ENCODE data around the gene CEP76.
"Not testable (repeated sequence)": the region's sequence is repeated elsewhere in the genome, so short reads cannot be mapped to it uniquely, and the experiment has no call there.

Gene CEP76

GRCh38 chr18:12628706-12629702, 73.5 kb downstream of the CEP76 start:
- in situ Hi-C loops (cut with HindIII; ENCODE audit: low pct_ligation_motif_present, low sequenced_read_pairs): no loop called here
- peak; percentile 65 for DNase-seq
- peak overlapping the region; percentile 90 for H3K27ac ChIP-seq
- H3K36me3 ChIP-seq (replicated peaks): no peaks in the 10 kb centered on the region
- H3K4me3 ChIP-seq (ENCODE audit: low read depth, low read length): no peak overlapping the region
- H3K27me3 ChIP-seq (replicated peaks): no peaks in the 10 kb centered on the region
- TF ChIP-seq CTCF (IDR thresholded peaks at IDR 0.05; ENCODE audit: low read depth, low read length, missing control alignments): no peak

- DNase-seq; H3K36me3 ChIP-seq (replicated peaks); H3K27ac ChIP-seq; H3K4me3 ChIP-seq (ENCODE audit: low read depth, low read length); in situ Hi-C loops (cut with HindIII; ENCODE audit: low pct_ligation_motif_present, low sequenced_read_pairs); H3K27me3 ChIP-seq (replicated peaks): not testable (repeated sequence)
Observed at GRCh38 chr18:12627199-12627598, 75.3 kb downstream of the CEP76 start.

- no peak overlapping the region for H3K27ac ChIP-seq
- no peaks in the 10 kb centered on the region for H3K36me3 ChIP-seq (replicated peaks)
- DNase-seq: no peak
- no peak overlapping the region for H3K4me3 ChIP-seq (ENCODE audit: low read depth, low read length)
- in situ Hi-C loops (cut with HindIII; ENCODE audit: low pct_ligation_motif_present, low sequenced_read_pairs): no loop called here
- H3K27me3 ChIP-seq (replicated peaks): no peaks in the 10 kb centered on the region
- no peak for TF ChIP-seq CTCF (IDR thresholded peaks at IDR 0.05; ENCODE audit: low read depth, low read length, missing control alignments)
Observed at GRCh38 chr18:12625241-12625640, 77.3 kb downstream of the CEP76 start.

Measured in brain microvascular endothelial cell (primary cell).